Effector CD4-positive, alpha-beta T cell (primary cell): Measurements from ENCODE around the gene GAB1.
A peak's percentile ranks its signal among the peaks of the same experiment; 100 is the strongest.

Experiments
- DNase-seq: peaks from one replicate; pipeline ENCODE4 v3.0.0-alpha.2; 2020

GAB1 gene

GRCh38 chr4:143512978-143513313 is 176.3 kb downstream of the GAB1 start:
- peak; percentile 81 for DNase-seq

- peak; percentile 90 for DNase-seq
These were observed 176.9 kb downstream of the GAB1 start, which contains the start of gene SMARCA5 for GRCh38 chr4:143513314-143514168. Gene SMARCA5 (plus strand): TSS chr4:143513702. CDS start chr4:143513925, 223 bp downstream.

GRCh38 chr4:143514169-143514495 is 177.5 kb downstream of the GAB1 start:
- DNase-seq = no peak

- peak; percentile 6 for DNase-seq
These were observed 177.8 kb downstream of the GAB1 start for GRCh38 chr4:143514497-143514896.

- no peak for DNase-seq
These were observed 178.2 kb downstream of the GAB1 start for GRCh38 chr4:143514901-143515300.

- no peak for DNase-seq
These were observed 179.2 kb downstream of the GAB1 start for GRCh38 chr4:143515905-143516304.

- DNase-seq = no peak
These were observed 181.1 kb downstream of the GAB1 start for GRCh38 chr4:143517764-143518163.
